DOHH2 (cell line): ENCODE data around the gene SPPL2A.

Source experiments
- EZH2phosphoT487 ChIP-seq: fragments of 200-600 bp; sonication (generic); IDR thresholded peaks from 2 replicates; pipeline ENCODE4 v1.6.1; 2017; ENCODE audit warnings: borderline replicate concordance, mild to moderate bottlenecking, antibody characterized with exemption, low read length, moderate library complexity, mixed read lengths
- TF ChIP-seq, protein P1 (sequence below): fragments of 200-600 bp; sonication (generic); IDR thresholded peaks from one replicate; pipeline ENCODE4 v1.5.1; 2014; ENCODE audit warnings: antibody characterized with exemption, mild to moderate bottlenecking, low read depth, low read length; ENCODE audit not compliant: poor library complexity, severe bottlenecking

DNA sequence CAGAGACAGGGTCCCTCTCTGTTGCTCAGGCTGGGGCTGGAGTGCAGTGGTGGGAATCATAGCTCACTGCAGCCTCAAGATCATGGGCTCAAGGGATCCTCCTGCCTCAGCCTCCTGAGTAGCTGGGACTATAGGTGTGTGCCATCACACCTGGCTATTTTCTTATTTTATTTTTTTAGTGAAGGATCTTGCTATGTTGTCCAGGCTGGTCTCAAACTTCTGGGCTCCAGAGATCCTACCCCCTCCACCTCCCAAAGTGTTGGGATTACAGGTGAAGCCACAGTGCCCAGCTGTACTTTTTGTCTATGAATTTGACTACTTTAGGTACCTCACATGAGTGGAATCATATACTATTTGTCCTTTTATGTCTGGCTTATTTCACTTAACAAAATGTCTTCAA is 49.1 kb upstream of the SPPL2A start:
- TF ChIP-seq, protein P1, sequence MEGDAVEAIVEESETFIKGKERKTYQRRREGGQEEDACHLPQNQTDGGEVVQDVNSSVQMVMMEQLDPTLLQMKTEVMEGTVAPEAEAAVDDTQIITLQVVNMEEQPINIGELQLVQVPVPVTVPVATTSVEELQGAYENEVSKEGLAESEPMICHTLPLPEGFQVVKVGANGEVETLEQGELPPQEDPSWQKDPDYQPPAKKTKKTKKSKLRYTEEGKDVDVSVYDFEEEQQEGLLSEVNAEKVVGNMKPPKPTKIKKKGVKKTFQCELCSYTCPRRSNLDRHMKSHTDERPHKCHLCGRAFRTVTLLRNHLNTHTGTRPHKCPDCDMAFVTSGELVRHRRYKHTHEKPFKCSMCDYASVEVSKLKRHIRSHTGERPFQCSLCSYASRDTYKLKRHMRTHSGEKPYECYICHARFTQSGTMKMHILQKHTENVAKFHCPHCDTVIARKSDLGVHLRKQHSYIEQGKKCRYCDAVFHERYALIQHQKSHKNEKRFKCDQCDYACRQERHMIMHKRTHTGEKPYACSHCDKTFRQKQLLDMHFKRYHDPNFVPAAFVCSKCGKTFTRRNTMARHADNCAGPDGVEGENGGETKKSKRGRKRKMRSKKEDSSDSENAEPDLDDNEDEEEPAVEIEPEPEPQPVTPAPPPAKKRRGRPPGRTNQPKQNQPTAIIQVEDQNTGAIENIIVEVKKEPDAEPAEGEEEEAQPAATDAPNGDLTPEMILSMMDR = no peak
- TF ChIP-seq EZH2phosphoT487 = no peak
